HFF-Myc (cell line): ENCODE results near the gene LZTS3.
"Not testable (repeated sequence)": the region's sequence is repeated elsewhere in the genome, so short reads cannot be mapped to it uniquely, and the experiment has no call there.

Source experiments
- DNase-seq: peaks from one replicate; pipeline ENCODE4 v3.0.0-alpha.2; 2011; ENCODE audit warnings: low read depth; ENCODE audit errors: extremely low read depth
- H3K4me3 ChIP-seq: replicated peaks from 2 replicates; pipeline ENCODE4 v1.5.1; 2011; ENCODE audit warnings: low read depth, mild to moderate bottlenecking, control low read depth, low read length
- TF ChIP-seq, protein P1 (sequence below): IDR thresholded peaks from 2 replicates; pipeline ENCODE4 v1.5.1; 2012; ENCODE audit warnings: mild to moderate bottlenecking, low read depth, low read length, control low read depth; ENCODE audit errors: missing control alignments

LZTS3 gene

DNA sequence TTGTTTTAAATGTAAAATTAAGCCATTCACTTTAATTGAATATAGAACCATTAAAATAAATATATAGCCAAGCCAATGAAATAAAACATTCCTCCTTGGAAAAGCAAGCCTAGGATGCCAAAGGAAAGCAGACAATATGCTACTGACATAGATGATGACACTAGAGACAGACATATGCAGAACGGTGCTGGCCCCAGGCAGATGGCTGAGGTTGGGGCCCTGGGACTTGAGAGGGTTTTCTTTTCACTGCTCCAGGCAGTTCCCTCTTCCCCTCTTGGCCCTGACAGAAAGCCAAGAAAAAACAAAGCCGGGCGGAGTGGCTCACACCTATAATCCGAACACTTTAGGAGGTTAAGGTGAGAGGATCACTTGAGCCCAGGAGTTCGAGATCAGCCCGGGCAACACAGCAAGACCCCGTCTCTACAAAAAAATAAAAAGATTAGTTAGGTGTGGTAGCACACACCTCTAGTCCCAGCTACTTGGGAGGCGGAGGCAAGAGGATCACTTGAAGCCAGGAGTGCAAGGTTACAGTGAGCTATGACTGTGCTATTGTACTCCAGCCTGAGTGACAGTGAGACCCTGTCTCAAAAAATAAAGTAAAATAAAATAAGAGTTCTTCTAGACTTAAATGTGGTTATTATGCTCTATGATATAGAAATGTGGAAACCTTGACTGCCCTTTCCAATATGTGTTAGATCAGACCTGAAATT, 44.9 kb downstream of the LZTS3 start:
- DNase-seq: no peak
- TF ChIP-seq, protein P1, sequence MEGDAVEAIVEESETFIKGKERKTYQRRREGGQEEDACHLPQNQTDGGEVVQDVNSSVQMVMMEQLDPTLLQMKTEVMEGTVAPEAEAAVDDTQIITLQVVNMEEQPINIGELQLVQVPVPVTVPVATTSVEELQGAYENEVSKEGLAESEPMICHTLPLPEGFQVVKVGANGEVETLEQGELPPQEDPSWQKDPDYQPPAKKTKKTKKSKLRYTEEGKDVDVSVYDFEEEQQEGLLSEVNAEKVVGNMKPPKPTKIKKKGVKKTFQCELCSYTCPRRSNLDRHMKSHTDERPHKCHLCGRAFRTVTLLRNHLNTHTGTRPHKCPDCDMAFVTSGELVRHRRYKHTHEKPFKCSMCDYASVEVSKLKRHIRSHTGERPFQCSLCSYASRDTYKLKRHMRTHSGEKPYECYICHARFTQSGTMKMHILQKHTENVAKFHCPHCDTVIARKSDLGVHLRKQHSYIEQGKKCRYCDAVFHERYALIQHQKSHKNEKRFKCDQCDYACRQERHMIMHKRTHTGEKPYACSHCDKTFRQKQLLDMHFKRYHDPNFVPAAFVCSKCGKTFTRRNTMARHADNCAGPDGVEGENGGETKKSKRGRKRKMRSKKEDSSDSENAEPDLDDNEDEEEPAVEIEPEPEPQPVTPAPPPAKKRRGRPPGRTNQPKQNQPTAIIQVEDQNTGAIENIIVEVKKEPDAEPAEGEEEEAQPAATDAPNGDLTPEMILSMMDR: no peak
- no peak overlapping the region for H3K4me3 ChIP-seq

DNA sequence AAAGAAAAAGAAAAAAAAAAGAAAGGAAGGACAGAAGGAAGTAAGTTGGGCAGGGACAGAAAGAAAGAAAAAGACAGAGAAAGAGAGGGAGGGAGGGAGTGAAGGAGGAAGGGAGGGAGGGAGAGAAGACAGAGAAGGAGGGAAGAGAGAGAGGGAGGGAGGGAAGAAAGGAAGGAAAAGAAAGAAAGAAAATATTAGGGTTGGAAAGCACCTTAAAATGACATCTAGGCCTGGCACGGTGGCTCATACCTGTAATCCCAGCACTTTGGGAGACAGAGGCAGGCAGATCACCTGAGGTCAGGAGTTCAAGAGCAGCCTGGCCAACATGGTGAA, 46.9 kb downstream of the LZTS3 start:
- no peak for DNase-seq
- no peak overlapping the region for H3K4me3 ChIP-seq
- TF ChIP-seq, protein P1: no peak

DNA sequence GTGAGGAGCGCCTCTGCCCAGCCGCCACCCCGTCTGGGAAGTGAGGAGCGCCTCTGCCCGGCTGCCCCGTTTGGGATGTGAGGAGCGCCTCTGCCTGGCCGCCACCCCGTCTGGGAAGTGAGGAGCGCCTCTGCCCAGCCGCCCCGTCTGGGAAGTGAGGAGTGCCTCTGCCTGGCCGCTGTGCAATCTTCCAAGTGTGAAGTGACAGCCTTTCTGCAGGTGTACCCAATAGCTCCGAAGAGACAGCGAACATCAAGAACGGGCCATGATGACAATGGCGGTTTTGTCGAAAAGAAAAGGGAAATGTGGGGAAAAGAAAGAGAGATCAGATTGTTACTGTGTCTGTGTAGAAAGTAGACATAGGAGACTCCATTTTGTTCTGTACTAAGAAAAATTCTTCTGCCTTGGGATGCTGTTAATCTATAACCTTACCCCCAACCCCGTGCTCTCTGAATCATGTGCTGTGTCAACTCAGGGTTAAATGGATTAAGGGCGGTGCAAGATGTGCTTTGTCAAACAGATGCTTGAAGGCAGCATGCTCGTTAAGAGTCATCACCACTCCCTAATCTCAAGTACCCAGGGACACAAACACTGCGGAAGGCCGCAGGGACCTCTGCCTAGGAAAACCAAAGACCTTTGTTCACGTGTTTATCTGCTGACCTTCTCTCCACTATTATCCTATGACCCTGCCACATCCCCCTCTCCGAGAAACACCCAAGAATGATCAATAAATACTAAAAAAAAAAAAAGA, 47.4 kb downstream of the LZTS3 start:
- not testable (repeated sequence) for H3K4me3 ChIP-seq, DNase-seq

DNA sequence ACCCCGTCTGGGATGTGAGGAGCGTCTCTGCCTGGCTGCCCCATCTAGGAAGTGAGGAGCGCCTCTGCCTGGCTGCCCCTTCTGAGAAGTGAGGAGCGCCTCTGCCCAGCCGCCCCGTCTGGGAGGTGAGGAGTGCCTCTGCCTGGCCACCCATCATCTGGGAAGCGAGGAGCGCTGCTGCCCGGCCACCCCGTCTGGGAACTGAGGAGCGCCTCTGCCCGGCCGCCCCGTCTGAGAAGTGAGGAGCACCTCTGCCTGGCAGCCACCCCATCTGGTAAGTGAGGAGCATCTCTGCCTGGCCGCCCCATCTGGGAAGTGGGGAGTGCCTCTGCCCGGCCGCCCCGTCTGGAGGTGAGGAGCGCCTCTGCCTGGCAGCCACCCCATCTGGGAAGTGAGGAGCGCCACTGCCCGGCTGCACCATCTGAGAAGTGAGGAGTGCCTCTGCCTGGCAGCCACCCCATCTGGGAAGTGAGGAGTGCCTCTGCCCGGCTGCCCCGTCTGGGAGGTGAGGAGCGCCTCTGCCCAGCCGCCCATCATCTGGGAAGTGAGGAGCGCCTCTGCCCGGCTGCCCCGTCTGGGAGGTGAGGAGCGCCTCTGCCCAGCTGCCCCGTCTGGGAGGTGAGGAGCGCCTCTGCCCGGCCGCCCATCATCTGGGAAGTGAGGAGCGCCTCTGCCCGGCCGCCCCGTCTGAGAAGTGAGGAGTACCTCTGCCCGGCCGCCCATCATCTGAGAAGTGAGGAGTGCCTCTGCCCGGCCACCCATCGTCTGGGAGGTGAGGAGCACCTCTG, 48.4 kb downstream of the LZTS3 start:
- not testable (repeated sequence) for DNase-seq, H3K4me3 ChIP-seq

DNA sequence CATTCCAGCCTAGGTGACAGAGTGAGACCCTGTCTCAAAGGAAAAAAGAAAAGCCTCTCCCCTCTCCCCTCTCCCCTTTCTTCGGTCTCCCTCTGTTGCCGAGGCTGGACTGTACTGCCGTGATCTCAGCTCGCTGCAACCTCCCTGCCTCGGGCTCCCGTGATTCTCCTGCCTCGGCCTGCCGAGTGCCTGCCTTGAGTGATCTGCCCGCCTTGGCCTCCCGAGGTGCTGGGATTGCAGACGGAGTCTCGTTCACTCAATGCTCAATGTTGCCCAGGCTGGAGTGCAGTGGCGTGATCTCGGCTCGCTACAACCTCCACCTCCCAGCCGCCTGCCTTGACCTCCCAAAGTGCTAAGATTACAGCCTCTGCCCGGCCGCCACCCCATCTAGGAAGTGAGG, 49.2 kb downstream of the LZTS3 start:
- DNase-seq, H3K4me3 ChIP-seq: not testable (repeated sequence)

DNA sequence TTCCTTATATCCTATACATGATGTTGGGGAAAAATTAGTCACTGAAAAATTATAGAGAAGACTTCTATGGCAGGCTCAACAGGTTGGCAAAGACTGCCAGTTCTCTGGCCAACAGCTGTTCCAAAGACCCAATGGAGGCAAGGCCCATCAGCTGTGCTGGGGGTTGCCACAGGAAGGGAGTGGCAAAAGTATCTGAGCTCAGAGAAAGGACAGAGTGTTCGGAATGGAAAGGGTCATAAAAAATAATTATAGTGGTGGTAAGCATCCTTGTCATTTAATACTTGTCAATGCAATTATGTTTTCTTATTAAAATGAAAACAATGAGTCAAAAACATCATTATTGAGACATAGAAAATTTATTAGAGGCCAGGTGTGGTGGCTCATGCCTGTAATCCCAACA, 49.8 kb downstream of the LZTS3 start:
- no peak overlapping the region for H3K4me3 ChIP-seq
- DNase-seq: no peak
- TF ChIP-seq, protein P1: no peak

DNA sequence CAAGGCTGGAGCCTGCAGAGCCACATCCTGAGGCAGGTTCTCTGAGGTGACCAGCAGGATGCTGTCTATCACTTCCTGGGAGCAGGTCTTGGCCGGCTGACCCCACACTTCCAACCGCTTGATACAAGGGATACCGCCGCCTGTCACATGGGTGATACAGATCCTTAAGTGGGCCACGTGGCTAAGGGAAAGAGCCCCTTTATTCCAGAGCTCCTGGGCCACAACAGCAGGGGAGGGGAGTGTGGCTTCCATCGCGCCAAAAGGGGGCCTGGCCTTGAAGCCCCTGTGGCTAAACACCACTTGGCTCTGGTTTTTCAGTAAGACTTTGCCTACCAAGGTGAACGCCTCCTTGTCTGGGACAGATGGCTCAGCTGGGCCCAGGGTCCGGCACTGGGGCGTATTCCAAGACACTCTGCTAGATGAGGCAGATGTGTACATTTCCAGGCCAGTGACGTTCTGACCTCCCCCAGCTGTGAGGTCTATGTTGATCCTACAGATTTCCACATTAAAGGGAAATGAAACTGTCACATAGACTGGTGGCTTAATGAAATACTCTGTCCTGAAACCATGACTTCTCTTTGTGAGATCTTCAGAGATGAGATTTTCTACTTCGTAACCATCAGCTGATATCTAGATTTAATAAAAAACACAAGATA, 51.3 kb downstream of the LZTS3 start:
- no peak overlapping the region for H3K4me3 ChIP-seq
- no peak for DNase-seq
- TF ChIP-seq, protein P1: no peak
